ENCODE results near the gene TNFAIP8. TPM values are rescaled to one million over a fixed set of nuclear protein-coding genes. Genes with fewer than 3 reads are reported as not detected.
A peak's percentile ranks its signal among the peaks of the same experiment; 100 is the strongest.

TNFAIP8 gene
- total RNA-seq, 4 donors from 2014 or later, result 37.2 to 49.1 (median 43.3) TPM

DNA sequence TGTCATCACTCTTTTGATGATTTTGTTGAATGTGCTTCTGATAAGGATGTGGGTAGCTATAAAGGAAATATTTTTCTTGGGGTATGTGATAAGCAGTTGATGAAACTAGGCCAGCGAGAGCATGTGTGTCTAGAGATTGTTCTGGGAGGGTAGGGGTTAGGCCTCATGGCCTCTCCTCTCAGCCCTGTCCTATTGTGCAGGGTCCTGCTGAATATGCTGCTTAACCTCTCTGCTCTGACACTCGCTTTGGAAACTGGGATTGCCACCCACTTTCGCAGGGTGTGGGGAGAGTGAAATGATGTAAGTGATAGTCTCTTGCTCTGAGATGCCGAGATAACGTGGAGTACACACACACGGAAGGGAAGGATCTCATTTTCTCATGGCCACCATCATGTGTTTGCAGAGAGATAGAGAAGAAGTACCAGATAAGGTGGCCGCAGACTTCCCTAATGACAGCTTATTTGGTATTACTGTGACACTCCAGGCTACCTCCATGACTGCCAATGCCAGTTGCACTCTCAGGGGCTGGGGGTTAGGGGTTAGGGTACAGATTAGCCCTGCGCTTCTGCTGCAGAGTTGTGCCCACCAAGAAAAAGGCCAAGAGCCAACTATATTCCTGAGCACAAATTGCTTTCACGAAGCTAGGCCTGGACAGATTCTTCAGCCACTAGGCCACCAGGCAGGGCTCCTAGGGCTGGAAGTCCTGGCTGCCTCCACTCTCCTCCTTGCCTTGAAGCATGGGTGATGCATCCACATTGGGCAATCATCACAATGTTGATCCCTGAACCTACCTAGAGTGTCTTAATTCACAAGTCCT lies 25.2 kb upstream of the TNFAIP8 start:
- H3K9me3 ChIP-seq, result no peaks in the 10 kb centered on the region
- DNase-seq (ENCODE audit: low spot score in 2 of 2), result no peak
- H3K4me1 ChIP-seq, result peaks cover 53% of the 10 kb centered on the region
- 72% methylated on average over 9 of the region's 9 CpGs for WGBS
- no peak overlapping the region for H3K4me3 ChIP-seq
- H3K27me3 ChIP-seq, result no peaks in the 10 kb centered on the region
- TF ChIP-seq POLR2AphosphoS5 (IDR thresholded peaks at IDR 0.05), result no peak
- no peak for TF ChIP-seq EP300 (IDR thresholded peaks at IDR 0.05)
- TF ChIP-seq, protein P1, sequence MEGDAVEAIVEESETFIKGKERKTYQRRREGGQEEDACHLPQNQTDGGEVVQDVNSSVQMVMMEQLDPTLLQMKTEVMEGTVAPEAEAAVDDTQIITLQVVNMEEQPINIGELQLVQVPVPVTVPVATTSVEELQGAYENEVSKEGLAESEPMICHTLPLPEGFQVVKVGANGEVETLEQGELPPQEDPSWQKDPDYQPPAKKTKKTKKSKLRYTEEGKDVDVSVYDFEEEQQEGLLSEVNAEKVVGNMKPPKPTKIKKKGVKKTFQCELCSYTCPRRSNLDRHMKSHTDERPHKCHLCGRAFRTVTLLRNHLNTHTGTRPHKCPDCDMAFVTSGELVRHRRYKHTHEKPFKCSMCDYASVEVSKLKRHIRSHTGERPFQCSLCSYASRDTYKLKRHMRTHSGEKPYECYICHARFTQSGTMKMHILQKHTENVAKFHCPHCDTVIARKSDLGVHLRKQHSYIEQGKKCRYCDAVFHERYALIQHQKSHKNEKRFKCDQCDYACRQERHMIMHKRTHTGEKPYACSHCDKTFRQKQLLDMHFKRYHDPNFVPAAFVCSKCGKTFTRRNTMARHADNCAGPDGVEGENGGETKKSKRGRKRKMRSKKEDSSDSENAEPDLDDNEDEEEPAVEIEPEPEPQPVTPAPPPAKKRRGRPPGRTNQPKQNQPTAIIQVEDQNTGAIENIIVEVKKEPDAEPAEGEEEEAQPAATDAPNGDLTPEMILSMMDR (IDR thresholded peaks at IDR 0.05), result no peak
- no peak for TF ChIP-seq POLR2A (IDR thresholded peaks at IDR 0.05)
- no peaks in the 10 kb centered on the region for H3K36me3 ChIP-seq
- peak overlapping the region; percentile 21 for H3K27ac ChIP-seq

DNA sequence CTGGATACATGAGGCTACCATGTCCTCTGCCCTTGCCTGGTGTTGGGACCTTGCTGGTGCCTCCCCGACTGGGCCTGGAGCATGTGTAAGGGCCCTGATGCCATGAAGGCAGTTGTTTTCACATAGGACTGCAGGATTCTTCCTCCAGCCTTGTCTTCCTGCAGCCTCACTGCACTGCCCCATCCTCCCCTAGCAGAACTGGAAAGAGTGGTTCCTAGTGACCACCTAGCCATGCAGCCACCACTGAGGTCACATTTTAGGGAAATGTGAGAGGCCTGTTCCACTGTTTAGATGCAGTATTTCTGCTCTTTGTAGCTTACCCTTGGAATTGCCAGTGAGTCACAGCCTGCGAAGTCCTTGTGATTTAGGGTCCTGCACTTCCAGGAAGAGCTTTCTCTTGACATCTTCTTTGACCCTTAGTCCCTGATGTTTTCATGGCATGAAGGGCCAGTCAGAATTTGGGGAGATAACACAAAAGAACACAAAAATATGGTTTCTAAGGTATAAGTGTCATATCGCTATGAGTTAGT lies 24.2 kb upstream of the TNFAIP8 start:
- DNase-seq (ENCODE audit: low spot score in 2 of 2), result no peak
- Histone ChIP-seq H3K36me3 (no peaks in the 10 kb centered on the region), H3K4me1 (peaks cover 64% of the 10 kb centered on the region), H3K9me3 (no peaks in the 10 kb centered on the region), H3K27me3 (no peaks in the 10 kb centered on the region), H3K4me3 (no peak overlapping the region), H3K27ac (no peak overlapping the region)
- TF ChIP-seq, protein P1 (IDR thresholded peaks at IDR 0.05), result no peak
- TF ChIP-seq POLR2AphosphoS5 (IDR thresholded peaks at IDR 0.05) (no peak), EP300 (IDR thresholded peaks at IDR 0.05) (no peak), POLR2A (IDR thresholded peaks at IDR 0.05) (no peak)
- 89% methylated on average over 3 of the region's 3 CpGs for WGBS

DNA sequence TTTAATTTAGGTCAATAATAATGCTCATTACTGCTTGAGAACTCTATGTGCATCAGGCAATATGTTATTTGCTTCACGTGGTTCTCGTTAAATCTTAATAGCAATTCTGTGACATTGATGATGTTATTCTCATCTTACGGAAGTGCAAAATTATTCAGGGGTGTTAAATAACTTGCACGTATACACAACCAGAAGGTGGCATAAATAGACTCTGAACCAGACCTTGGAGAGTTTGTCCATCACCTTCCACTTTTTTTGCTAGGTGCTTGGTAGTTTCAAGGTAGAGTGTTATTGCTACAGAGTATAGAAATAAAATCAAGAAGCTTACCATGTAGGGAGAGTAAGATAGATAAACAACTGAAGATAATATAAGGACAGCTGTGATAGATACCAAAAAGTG lies 23.6 kb upstream of the TNFAIP8 start:
- Histone ChIP-seq H3K4me1 (peaks cover 69% of the 10 kb centered on the region), H3K27me3 (no peaks in the 10 kb centered on the region), H3K9me3 (no peaks in the 10 kb centered on the region), H3K36me3 (no peaks in the 10 kb centered on the region), H3K27ac (peak overlapping the region; percentile 67), H3K4me3 (no peak overlapping the region)
- TF ChIP-seq EP300 (IDR thresholded peaks at IDR 0.05) (no peak), POLR2AphosphoS5 (IDR thresholded peaks at IDR 0.05) (no peak), POLR2A (IDR thresholded peaks at IDR 0.05) (no peak)
- TF ChIP-seq, protein P1 (IDR thresholded peaks at IDR 0.05), result no peak
- no peak for DNase-seq (ENCODE audit: low spot score in 2 of 2)
- WGBS, result 75% methylated on average over 4 of the region's 4 CpGs

DNA sequence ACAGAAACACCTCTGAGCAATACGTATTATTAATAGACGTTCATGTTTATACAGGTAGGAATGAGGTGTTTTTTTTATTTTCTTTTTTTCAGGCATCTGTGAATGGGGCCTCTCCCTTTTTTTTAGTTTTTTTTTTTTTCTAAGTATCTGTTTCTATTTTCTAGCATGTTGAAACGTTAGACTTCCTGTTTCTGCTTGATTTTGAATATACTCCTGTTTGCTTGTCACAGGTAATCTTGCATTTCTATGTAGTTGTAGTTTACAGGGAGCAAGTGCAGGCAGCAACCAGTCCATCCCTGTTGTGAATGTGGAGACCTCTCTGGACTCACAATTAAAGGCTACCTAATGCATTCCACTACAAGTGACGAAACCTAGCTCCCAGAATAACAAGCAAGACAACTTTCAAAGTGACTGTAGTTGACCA lies 22.8 kb upstream of the TNFAIP8 start:
- Histone ChIP-seq H3K27me3 (no peaks in the 10 kb centered on the region), H3K9me3 (no peaks in the 10 kb centered on the region), H3K27ac (peak overlapping the region; percentile 78), H3K4me1 (peaks cover 75% of the 10 kb centered on the region), H3K4me3 (peak overlapping the region; percentile 40), H3K36me3 (no peaks in the 10 kb centered on the region)
- TF ChIP-seq EP300 (IDR thresholded peaks at IDR 0.05), result no peak
- TF ChIP-seq, protein P1 (IDR thresholded peaks at IDR 0.05), result no peak
- TF ChIP-seq POLR2A (IDR thresholded peaks at IDR 0.05), result no peak
- no peak for TF ChIP-seq POLR2AphosphoS5 (IDR thresholded peaks at IDR 0.05)
- DNase-seq (ENCODE audit: low spot score in 2 of 2), result no peak
- WGBS, result 51% methylated on average over 4 of the region's 4 CpGs

DNA sequence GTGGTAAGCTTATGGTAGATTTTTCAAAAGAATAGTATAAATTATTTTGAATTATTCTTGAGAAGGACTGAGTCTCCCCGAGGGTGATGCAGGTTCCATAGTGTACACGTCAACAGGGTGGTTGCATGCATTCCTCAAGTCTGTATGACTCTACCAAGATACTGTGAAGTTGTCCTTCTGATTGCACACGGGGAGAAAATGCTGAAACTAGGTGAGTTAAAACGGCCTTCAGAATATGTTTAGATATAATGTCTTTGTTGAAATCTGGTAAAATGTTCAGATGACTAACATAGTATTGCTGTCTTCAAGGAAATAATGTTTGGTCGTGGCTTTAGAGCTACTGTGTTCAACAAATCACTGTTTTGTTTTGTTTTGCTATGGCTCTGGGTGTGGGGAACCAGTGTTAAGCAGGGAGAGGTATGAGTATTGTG lies 22.4 kb upstream of the TNFAIP8 start:
- 51% methylated on average over 5 of the region's 5 CpGs for WGBS
- no peaks in the 10 kb centered on the region for H3K36me3 ChIP-seq
- peak overlapping the region; percentile 40 for H3K4me3 ChIP-seq
- H3K27ac ChIP-seq, result peak overlapping the region; percentile 78
- peaks cover 72% of the 10 kb centered on the region for H3K4me1 ChIP-seq
- TF ChIP-seq, protein P1 (IDR thresholded peaks at IDR 0.05), result no peak
- no peak for TF ChIP-seq EP300 (IDR thresholded peaks at IDR 0.05)
- TF ChIP-seq POLR2A (IDR thresholded peaks at IDR 0.05), result no peak
- no peaks in the 10 kb centered on the region for H3K9me3 ChIP-seq
- DNase-seq (ENCODE audit: low spot score in 2 of 2), result no peak
- no peaks in the 10 kb centered on the region for H3K27me3 ChIP-seq

Data from suprapubic skin (tissue), 4 donors.